PC-3 (cell line): ENCODE measurements around the gene ANKH.

Source experiments
- CTCF ChIP-seq: fragments of 300-600 bp; sonication (generic); conservative IDR thresholded peaks from 2 replicates; pipeline ENCODE4 v1.5.1; 2017; ENCODE audit warnings: antibody characterized with exemption, low read depth, mild to moderate bottlenecking, low read length
- EZH2 ChIP-seq: fragments of 300-600 bp; sonication (generic); IDR thresholded peaks from one replicate; pipeline ENCODE4 v1.6.1; 2017; ENCODE audit warnings: antibody characterized with exemption, mild to moderate bottlenecking, low read length; ENCODE audit not compliant: unreplicated experiment

- no peak for TF ChIP-seq CTCF
- TF ChIP-seq EZH2: no peak
These were observed 12.6 kb upstream of the ANKH start for GRCh38 chr5:14884062-14884612.
